Transverse colon (tissue), 4 donors: ENCODE results near the gene PRPS1L1.

Experiments used
- CTCF ChIP-seq, 5 experiments: fragments of 200-600 bp in 3 of 5; fragments of 450-650 bp in 2 of 5; sonication (generic) in 3 of 5; IDR thresholded peaks; 1 replicate in 2 of 5; 2 replicates in 3 of 5; pipeline ENCODE4 v1.5.1; 2016 to 2017; ENCODE audit warnings: antibody characterized with exemption in 5 of 5, inconsistent platforms in 3 of 5, mild to moderate bottlenecking in 2 of 5, moderate library complexity in 1 of 5
- POLR2A ChIP-seq: fragments of 450-650 bp; IDR thresholded peaks from one replicate; pipeline ENCODE4 v1.6.1; 2016; ENCODE audit warnings: antibody characterized with exemption, mild to moderate bottlenecking, moderate library complexity
- POLR2AphosphoS5 ChIP-seq, 3 donors: sonication (generic); formaldehyde crosslinking; IDR thresholded peaks; one replicate each; pipeline ENCODE4 v1.6.1; 2016; ENCODE audit warnings: antibody characterized with exemption in 3 of 3

DNA sequence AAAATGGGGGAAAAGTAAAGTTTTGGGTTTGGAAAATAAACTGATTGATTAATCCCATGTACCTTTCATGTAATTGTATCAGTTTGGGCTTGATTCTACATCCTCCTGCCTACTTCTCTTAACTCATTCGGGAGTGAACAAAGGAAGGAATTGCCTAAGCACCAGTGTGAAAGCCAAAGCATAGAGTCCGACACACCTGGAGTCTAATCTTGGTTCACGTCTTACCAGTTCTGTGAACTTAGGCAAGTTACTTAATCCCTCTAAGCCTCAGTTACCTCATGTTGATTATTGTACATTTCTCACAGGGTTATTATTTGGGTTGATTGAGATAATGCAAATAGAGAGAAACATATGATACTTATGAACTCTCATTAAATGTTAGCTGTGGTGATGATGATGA, 41.1 kb upstream of the PRPS1L1 start:
- TF ChIP-seq CTCF (IDR thresholded peaks at IDR 0.05) (no peak), POLR2AphosphoS5 (IDR thresholded peaks at IDR 0.05) (no peak), POLR2A (no peak)
